HepG2 (cell line): ENCODE measurements around the gene SCP2. TPM values are rescaled to one million over a fixed set of nuclear protein-coding genes. Genes with fewer than 3 reads are reported as not detected.

Experiments used
- ATAC-seq: fragments of 200-7000 bp; cut with Tn5 transposase; 3 replicates; pipeline ENCODE4 v1.9.1; 2020; ENCODE audit warnings: mild to moderate bottlenecking, moderate library complexity
- BruUV-seq: library from RNA; stranded (reverse); fragments of 400-500 nt; replicated peaks from 2 replicates; lab custom pipeline; 2021; lab: Mats Ljungman, UMichigan
- CTCF ChIA-PET: fragments of 300-600 bp; formaldehyde crosslinking; extraction: SDS; loops from one replicate; lab custom pipeline; 2021; ENCODE audit warnings: low total read pairs, inconsistent platforms, low intra/inter-chr PET ratio; lab: Yijun Ruan, JAX
- POLR2A ChIA-PET: fragments of 350-600 bp; sonication (Branson Sonifier 250); formaldehyde crosslinking; loops from one replicate; lab custom pipeline; 2020; ENCODE audit warnings: antibody characterized with exemption, inconsistent platforms; lab: Yijun Ruan, JAX
- DNase-seq: peaks from one replicate; pipeline ENCODE4 v3.0.0-alpha.2; 2015; ENCODE audit warnings: low spot score
- FAIRE-seq: peaks from 3 replicates; lab custom pipeline; 2011; peaks lifted over from hg19 to GRCh38; lab: Jason Lieb, UNC
- H2AFZ ChIP-seq: one replicate; pipeline ENCODE4 v1.6.1; 2011; ENCODE audit warnings: low read length, inconsistent platforms
- H3K27ac ChIP-seq: fragments of 300-600 bp; 3 replicates; pipeline ENCODE4 v1.8.0; 2011; ENCODE audit warnings: mixed run types, mild to moderate bottlenecking, mixed read lengths, low read length, inconsistent platforms; ENCODE audit not compliant: insufficient read depth; ENCODE audit errors: extremely low read length
- H3K27me3 ChIP-seq, 2 experiments: fragments of 200-600 bp in 1 of 2; 2 replicates in 1 of 2; 3 replicates in 1 of 2; pipeline versions ENCODE4 v1.6.0 to v1.8.0; 2011; ENCODE audit warnings: low read length in 2 of 2, mild to moderate bottlenecking in 2 of 2, moderate library complexity in 2 of 2, inconsistent platforms in 1 of 2; ENCODE audit not compliant: insufficient read depth in 2 of 2, control insufficient read depth in 1 of 2
- H3K36me3 ChIP-seq, 2 experiments: fragments of 200-600 bp in 1 of 2; replicated peaks in 1 of 2; 2 replicates in 1 of 2; 3 replicates in 1 of 2; pipeline versions ENCODE4 v1.5.1 to v1.8.0; 2011; ENCODE audit warnings: low read length in 2 of 2, inconsistent platforms in 1 of 2; ENCODE audit not compliant: insufficient read depth in 2 of 2, control insufficient read depth in 1 of 2
- H3K4me1 ChIP-seq: 2 replicates; pipeline ENCODE4 v1.5.1; 2012; ENCODE audit warnings: low read length, inconsistent platforms; ENCODE audit not compliant: insufficient read depth
- H3K4me2 ChIP-seq: 2 replicates; pipeline ENCODE4 v1.6.0; 2011; ENCODE audit warnings: low read depth, low read length, inconsistent platforms
- H3K4me3 ChIP-seq, 3 experiments: fragments of 200-600 bp in 1 of 3; sonication (generic), shearing (Covaris generic) in 1 of 3; replicated peaks in 1 of 3; 2 replicates each; pipeline ENCODE4 v1.5.1; 2011 to 2016; ENCODE audit warnings: low read length in 3 of 3, inconsistent platforms in 2 of 3, low read depth in 2 of 3, mild to moderate bottlenecking in 2 of 3, control low read depth in 1 of 3, mixed read lengths in 1 of 3; ENCODE audit not compliant: insufficient read depth in 1 of 3
- H3K79me2 ChIP-seq: one replicate; pipeline ENCODE4 v1.6.1; 2011; ENCODE audit warnings: low read length, inconsistent platforms; ENCODE audit not compliant: insufficient read depth
- H3K9ac ChIP-seq: 2 replicates; pipeline ENCODE4 v1.6.0; 2011; ENCODE audit warnings: mild to moderate bottlenecking, low read depth, low read length, inconsistent platforms; ENCODE audit not compliant: insufficient read depth
- H3K9me3 ChIP-seq: 2 replicates; pipeline ENCODE4 v1.5.1; 2012; ENCODE audit warnings: mild to moderate bottlenecking, low read length
- H4K20me1 ChIP-seq: 2 replicates; pipeline ENCODE4 v1.6.0; 2011; ENCODE audit warnings: inconsistent platforms, mild to moderate bottlenecking, low read length, moderate library complexity; ENCODE audit not compliant: insufficient read depth
- ARID2 ChIP-seq: sonication (generic); formaldehyde crosslinking; IDR thresholded peaks from 2 replicates; pipeline ENCODE4 v1.8.1; 2022; ENCODE audit warnings: mild to moderate bottlenecking, missing genetic modification reagents, borderline replicate concordance
- CERS6 ChIP-seq: sonication (generic); formaldehyde crosslinking; IDR thresholded peaks from 2 replicates; pipeline ENCODE4 v1.5.0; 2020; ENCODE audit warnings: missing genetic modification reagents
- KLF11 ChIP-seq: IDR thresholded peaks from 2 replicates; pipeline ENCODE4 v1.6.1; 2016; ENCODE audit warnings: missing compliant biosample characterization
- KMT2B ChIP-seq: IDR thresholded peaks from 2 replicates; pipeline ENCODE4 v1.6.1; 2016; ENCODE audit warnings: missing genetic modification reagents, missing compliant biosample characterization
- MXI1 ChIP-seq: IDR thresholded peaks from 3 replicates; pipeline ENCODE4 v1.6.1; 2012; ENCODE audit warnings: low read depth, low read length, inconsistent platforms, borderline replicate concordance
- THRA ChIP-seq: sonication (generic); formaldehyde crosslinking; IDR thresholded peaks from 2 replicates; pipeline ENCODE4 v1.4.0; 2020; ENCODE audit warnings: missing genetic modification reagents, borderline replicate concordance
- ZBTB10 ChIP-seq: sonication (generic); formaldehyde crosslinking; IDR thresholded peaks from 2 replicates; pipeline ENCODE4 v1.4.0; 2020; ENCODE audit warnings: missing genetic modification reagents, borderline replicate concordance
- ZNF574 ChIP-seq: sonication (generic); formaldehyde crosslinking; IDR thresholded peaks from 2 replicates; pipeline ENCODE4 v1.4.0; 2020; ENCODE audit warnings: missing genetic modification reagents
- WGBS: methylation state at CpG from one replicate; pipeline ENCODE4 v1.1.6; 2017; ENCODE audit warnings: low lambda C conversion rate; 5-methylcytosine and 5-hydroxymethylcytosine counted together
- in situ Hi-C: cut with HindIII; loops from 2 replicates; pipeline ENCODE4 v1.10.0; 2017; ENCODE audit warnings: low pct_unique_long_range_greater_than_20kb; ENCODE audit not compliant: extremely low pct_ligation_motif_present
- intact Hi-C: fragments of 100-400 bp; cut with micrococcal nuclease; formaldehyde crosslinking; loops from one replicate; pipeline ENCODE4 v1.10.0; 2022; ENCODE audit not compliant: unreplicated experiment
- polyA plus RNA-seq, 8 experiments: library from polyadenylated mRNA; depleted of rRNA in 3 of 8; stranded (reverse) in 7 of 8; unstranded in 1 of 8; fragments of >200 nt; fragmentation: Illumina TruSeq in 4 of 8; extraction: Trizol in 4 of 8; gene quantifications; 2 replicates each; pipeline versions ENCODE4 v1.2.1 to v1.2.3, GENCODE V29; 2011 to 2016; ENCODE audit warnings: low read depth in 4 of 8, missing spikeins in 1 of 8, mixed read lengths in 1 of 8; ENCODE audit not compliant: insufficient read depth in 1 of 8
- total RNA-seq, 5 experiments: library from RNA; depleted of rRNA; stranded (reverse); fragments of >200 nt; fragmentation: Illumina TruSeq; extraction: Trizol; gene quantifications; 2 replicates each; pipeline ENCODE4 v1.2.3, GENCODE V29; 2016; ENCODE audit warnings: low read depth in 1 of 5

Gene SCP2
- total and polyA plus RNA-seq, 2 of the 13 experiments (the other 11 are each of a cell fraction or from before 2014, with no cell fraction given) = 59.0 to 133 TPM

- peaks cover 13% of the 10 kb centered on the region for H3K4me1 ChIP-seq
- BruUV-seq = no TSS peak
- DNase-seq (peak; percentile 18), FAIRE-seq (no peak)
- TF ChIP-seq CERS6 (CRISPR knock-in tag) (no peak), THRA (CRISPR knock-in tag) (no peak), MXI1 (no peak), ZNF574 (CRISPR knock-in tag) (no peak), KMT2B (CRISPR knock-in tag) (no peak), ARID2 (CRISPR knock-in tag) (no peak), KLF11 (no peak), ZBTB10 (CRISPR knock-in tag) (no peak)
- TF ChIP-seq, all 625 proteins: peak for 0
- no peak for ATAC-seq
- no peaks in the 10 kb centered on the region for H3K27me3 ChIP-seq
- in situ Hi-C loops (no loop called here), intact Hi-C loops (no loop called here)
- H3K79me2 ChIP-seq = no peaks in the 10 kb centered on the region
- 84% methylated on average over 6 of the region's 6 CpGs for WGBS
- ChIA-PET CTCF (no interaction called here), POLR2A (no interaction called here)
- no peak overlapping the region for H2AFZ ChIP-seq
- no peak overlapping the region for H3K4me2 ChIP-seq
- H3K9me3 ChIP-seq = no peaks in the 10 kb centered on the region
- H3K27ac ChIP-seq = no peak overlapping the region
- H3K36me3 ChIP-seq = peaks cover 2 to 3% of the 10 kb centered on the region in 2 experiments; a peak in 2 of 5 replicates
- no peak overlapping the region for H3K9ac ChIP-seq
- no peaks in the 10 kb centered on the region for H4K20me1 ChIP-seq
- no peak overlapping the region for H3K4me3 ChIP-seq
Observed at GRCh38 chr1:52955129-52955970, 28.3 kb downstream of the SCP2 start.
